Measurements from ENCODE around the gene ATF6B.

Gene ATF6B

GRCh38 chr6:32129297-32130088 is 1.4 kb upstream of the ATF6B start:
- DNase-seq = no peak

- no peak for DNase-seq
Measured at GRCh38 chr6:32128751-32129296, 778 bp upstream of the ATF6B start.

GRCh38 chr6:32127409-32127716 is 683 bp downstream of the ATF6B start:
- DNase-seq = no peak

- DNase-seq = no peak
Measured at GRCh38 chr6:32126880-32127279, 1.2 kb downstream of the ATF6B start.

GRCh38 chr6:32123681-32124080 is 4.4 kb downstream of the ATF6B start:
- DNase-seq = no peak

GRCh38 chr6:32120573-32121059 is 7.4 kb downstream of the ATF6B start:
- no peak for DNase-seq

GRCh38 chr6:32118782-32119628 is 9.0 kb downstream of the ATF6B start:
- peak; percentile 37 for DNase-seq

GRCh38 chr6:32117461-32117860 is 10.6 kb downstream of the ATF6B start:
- no peak for DNase-seq

GRCh38 chr6:32116674-32117073 is 11.4 kb downstream of the ATF6B start:
- no peak for DNase-seq

GRCh38 chr6:32115623-32116022 is 12.4 kb downstream of the ATF6B start:
- DNase-seq = no peak

GRCh38 chr6:32114796-32115195 is 13.2 kb downstream of the ATF6B start:
- no peak for DNase-seq

- DNase-seq = no peak
Measured at GRCh38 chr6:32113386-32114352, 14.4 kb downstream of the ATF6B start.

GRCh38 chr6:32112431-32112980 is 15.5 kb downstream of the ATF6B start:
- DNase-seq = no peak

- no peak for DNase-seq
Measured at GRCh38 chr6:32111424-32112066, 16.5 kb downstream of the ATF6B start.

GRCh38 chr6:32110632-32111031 is 17.4 kb downstream of the ATF6B start:
- no peak for DNase-seq

- no peak for DNase-seq
Measured at GRCh38 chr6:32109765-32110160, 18.3 kb downstream of the ATF6B start.

GRCh38 chr6:32109114-32109764 is 18.8 kb downstream of the ATF6B start, which contains the start of gene TNXB:
Gene TNXB (minus strand): TSS chr6:32109338. CDS start chr6:32098198, 11,140 bp downstream.
- no peak for DNase-seq

- DNase-seq = no peak
Measured at GRCh38 chr6:32108727-32109113, 19.3 kb downstream of the ATF6B start.

- DNase-seq = no peak
Measured at GRCh38 chr6:32108094-32108627, 19.9 kb downstream of the ATF6B start.

- no peak for DNase-seq
Measured at GRCh38 chr6:32107406-32107805, 20.6 kb downstream of the ATF6B start.

- DNase-seq = no peak
Measured at GRCh38 chr6:32105433-32105832, 22.6 kb downstream of the ATF6B start.

Data from NCI-H1436 (cell line).